ENCODE data around the gene RBMS1.

RBMS1 gene

DNA sequence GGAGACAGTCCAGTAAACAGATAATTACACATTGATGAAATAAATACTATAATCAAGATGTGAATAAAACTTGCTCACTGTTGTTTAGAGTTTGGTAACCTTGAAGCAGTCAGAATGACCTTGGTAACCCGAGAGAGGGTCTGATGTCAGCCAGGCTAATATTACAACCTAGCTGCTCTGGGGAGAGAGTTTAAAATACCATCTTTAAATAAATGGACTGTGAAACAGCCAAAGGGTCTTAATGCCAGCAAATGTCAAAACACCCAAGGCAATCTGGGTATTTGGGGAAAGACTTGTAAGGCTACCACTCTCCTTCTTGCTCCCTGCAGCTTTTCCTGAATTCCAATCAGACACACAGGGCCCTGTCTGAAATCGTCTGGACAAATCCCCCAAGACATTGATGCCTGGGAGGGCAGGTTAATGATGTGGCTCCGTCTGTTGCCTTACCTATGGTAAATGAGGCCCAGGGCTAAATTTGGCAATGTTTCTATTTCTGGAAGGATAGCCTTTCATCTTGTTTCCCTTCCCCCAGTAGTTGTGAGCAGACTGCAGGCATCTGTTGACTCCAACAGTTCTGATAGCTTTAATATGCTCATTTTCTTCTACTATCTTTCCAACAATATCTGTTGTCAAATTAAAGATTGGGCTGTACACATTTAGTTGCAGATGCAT is 250.6 kb downstream of the RBMS1 start:
- no peak for DNase-seq

DNA sequence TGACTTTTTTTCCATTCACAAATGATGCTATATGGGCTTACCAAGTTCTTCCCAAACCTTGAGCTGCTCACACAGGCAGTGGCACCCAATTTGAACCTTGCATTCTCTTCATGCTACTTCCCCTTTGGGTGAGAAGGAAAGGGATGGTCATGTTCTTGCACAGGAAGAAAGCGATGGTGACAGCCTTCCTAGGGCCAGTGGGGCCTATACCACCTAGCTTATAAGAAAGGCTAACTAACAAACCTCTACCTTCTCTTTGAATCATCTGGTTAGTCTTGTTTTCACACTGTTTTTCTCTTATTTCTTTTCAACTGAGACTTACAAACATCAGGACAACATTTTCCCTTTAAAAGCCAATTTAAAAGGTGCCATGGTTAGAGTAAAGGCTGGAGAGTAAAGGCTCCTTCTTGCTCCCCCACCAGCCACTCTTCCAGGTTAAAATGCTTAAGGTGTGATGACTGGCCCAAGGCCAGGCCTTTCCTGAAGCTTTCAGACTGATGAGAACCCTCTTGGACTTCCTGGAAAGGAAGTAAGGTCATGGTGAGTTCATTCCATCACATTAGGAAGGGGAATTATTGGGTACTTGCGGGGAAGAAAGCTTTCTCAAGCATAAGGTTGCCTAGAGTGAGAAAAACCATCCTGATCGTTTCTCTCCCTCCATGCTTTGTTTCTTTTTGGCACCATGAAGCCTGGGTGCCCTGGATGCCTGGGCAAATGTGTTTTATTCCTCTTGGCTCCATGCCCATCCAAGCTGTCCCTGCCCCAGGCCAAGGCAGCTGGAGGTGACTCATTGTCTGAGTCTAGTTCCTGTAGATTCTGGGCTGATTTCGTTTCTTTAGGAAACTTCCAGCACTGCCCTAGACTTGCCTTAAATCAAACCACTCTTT is 252.1 kb downstream of the RBMS1 start:
- no peak for DNase-seq

DNA sequence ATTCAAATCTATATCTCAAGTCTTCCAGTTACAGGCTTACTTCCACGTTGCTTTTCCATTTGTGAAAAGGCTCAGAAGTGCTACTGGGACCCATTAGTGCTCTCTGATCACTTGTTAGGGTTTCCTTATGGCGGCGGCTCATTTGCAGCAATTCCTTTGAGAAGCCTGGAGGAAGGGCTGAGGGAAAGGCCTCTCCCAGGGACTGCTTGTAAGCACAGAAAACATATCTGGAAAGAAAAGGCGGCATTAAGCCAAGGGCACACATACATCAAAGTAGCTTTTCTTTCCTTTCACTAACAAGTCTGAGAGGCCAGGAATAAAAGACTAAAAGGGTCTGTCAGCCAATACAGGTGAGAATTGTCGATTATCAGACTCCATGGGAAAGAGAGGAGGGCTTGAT is 254.2 kb downstream of the RBMS1 start:
- DNase-seq: no peak

DNA sequence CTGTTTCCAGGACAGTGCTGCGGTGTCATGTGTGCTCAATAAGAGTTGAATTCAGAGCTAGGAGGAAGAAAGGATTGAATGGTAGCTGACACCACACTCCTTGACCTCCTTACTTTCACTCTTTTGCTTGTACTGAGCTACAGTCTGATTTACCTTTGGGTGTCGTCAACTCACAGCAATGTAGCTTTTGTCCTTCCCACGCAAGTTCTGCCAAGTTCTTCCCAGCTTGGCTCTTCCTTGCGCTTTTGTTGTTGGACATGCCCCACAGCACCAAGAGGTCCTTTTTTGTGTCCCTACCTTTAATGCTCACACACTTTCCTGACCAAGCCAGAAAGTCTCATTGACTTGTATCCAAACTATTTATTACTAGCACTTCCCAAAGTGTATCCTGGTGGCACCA is 255.2 kb downstream of the RBMS1 start:
- DNase-seq: no peak

DNA sequence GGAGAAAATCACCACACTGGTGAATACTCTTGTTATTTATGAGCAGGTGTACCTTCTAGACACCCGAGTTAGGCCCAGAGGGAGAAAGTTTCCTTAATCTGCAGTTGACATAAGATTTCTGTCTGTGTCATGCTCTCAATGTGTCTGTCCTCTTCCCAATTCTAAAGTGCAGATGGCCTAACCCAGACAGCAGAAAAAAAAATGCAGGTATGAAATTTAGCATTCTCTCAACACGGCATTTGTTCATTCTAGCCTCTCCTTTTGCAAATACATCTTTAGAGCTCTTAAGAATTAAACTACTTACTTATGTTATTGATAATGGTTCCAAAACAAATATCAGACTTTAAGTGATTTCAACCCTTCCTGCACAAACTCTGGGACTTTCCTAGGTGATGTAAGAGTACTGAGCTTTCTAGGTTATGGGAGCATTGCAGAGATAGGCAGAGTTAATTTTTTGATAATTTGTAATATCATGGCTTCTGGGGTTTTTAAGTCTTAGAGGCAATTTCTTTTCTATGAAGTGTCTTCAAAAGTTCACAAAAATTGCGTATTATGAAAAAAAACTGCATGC is 260.6 kb downstream of the RBMS1 start:
- no peak for DNase-seq

DNA sequence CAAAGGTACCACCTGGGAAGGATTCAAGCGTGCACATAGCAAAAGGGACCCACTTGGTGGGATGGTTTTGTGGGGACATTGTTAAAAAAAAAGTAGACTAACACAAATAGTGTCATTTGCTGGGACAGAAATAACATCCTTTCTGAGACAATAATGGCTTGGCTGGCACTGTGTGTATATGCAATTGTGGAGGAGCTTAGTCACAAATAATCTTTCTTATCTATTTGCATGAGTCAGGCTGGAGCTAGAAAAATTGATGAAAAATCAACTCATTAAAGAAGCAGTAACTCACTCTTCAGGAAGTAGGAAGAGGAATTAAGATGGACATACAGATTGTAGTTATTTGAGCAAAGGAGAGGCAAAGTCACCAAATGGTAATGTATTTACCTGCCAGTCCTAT is 264.0 kb downstream of the RBMS1 start:
- DNase-seq: no peak

DNA sequence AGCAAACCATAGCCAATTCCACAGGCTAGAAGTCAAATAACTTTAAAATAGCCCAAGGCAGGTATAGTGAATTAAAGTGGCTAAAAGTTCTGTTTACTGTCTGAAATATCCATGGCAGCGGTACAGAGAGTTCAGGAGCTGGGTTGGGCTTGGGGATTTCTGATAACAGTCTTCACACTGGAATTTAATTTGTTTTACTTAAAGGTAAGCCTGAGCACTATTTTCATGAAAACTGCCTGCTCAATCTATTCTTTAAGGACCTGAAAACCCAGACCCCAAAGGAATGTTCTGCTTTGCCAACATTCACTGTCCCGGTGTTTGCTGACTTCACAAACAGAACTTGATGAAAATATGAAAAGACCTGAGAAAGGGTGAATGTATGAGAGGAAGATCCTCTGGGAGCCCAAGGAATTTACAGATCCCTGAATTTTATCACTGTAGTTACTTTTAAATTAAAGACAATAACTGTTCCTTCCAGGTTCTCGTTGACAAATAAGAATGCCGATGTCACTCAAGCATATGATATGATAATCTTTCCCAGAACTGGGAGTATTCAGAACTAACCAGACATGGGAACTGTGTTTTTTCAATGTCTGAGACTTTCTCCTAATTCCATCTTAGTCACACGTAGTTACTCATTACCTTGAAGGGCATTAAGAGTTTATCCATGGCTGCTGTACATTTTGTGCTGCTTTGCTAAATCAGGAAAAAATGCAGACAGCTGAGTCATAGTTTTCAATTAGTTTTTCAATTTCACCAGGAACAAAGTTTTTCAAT is 265.3 kb downstream of the RBMS1 start:
- no peak for DNase-seq

DNA sequence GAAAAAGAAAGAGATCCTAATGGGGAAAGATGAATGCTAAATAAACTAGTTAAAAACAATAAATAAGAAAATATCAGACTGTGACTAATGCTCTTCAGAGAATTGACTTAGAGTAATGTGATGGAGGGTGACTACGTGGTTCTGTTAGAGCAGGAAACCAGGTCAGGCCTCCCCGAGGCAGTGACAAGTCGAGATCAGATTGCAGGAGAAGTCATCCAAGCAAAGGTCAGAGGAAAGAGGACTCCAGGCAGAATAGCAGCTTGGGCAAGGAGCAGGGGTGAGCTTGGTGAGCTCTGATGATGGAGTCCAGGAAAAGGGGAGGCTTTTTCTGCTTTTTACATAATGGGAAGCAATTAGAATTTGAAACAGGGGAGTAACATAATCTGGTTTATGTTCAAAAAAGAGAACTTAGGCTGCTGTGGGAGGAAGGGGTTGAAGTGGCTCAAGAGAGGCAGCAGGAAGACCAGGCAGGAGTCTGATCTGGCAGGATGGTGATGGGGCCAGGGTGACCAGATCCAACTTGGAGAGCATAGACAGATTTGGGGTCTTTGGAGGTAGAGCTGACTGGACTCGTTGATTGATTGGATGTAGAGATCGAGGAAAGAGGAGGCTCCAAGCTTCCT is 266.2 kb downstream of the RBMS1 start:
- DNase-seq: no peak

DNA sequence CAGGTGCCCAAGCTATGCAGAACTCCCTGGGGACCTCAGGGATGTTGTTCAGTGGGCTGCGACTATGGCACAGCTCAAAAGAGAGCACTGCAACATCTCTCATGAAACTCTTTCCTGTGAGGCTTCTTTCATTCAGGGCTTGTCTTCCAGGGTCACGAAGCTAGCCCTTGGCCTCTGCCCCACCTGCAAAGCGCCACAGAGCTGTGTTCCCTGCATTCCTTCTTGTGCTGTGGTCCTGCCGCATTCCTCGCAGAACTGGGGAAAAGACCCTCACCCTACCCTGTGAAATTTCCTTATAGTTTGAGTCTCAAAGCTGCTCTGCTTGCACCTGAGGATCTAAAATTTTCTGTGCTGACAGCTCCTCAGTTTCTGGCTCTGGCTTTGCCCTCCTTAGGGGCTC is 267.2 kb downstream of the RBMS1 start:
- no peak for DNase-seq

DNA sequence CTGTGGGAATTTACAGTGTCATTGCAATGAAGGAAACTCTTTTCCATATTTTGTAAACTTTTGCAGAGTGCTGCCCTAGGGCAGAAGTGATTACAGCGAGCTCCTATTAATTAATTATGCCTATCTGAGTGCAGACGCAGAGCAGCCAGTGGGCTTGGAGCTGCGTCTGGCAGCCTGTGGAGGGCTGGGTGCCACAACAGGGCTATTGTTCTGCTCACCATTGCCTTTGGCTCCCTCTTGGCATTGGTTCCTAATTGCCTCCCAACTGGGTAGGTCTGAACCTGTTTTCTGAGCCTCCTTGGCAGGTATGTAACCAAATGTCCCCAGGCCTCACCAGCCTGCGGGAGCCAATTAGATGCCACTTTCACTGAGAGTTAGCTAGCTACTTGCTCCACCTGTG is 267.9 kb downstream of the RBMS1 start:
- DNase-seq: no peak

DNA sequence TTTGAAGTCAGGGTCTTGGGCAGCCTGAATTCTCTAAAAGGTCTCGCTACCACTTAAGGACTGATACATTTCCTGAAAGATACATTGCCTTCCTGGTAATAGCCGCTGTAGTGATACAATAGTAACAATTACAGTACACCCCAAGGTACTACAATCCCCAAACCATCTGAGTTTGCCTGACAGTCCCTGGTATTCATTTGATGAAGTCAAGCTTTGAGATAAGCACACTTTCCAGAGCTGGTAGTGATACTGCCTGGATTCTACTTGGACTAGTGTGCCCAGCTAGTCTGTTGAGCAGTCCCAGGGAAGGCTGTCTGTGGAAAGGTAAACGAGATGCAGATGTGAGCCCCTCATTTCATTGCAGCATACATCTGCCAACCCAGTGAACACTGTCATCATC is 269.1 kb downstream of the RBMS1 start:
- DNase-seq: no peak

DNA sequence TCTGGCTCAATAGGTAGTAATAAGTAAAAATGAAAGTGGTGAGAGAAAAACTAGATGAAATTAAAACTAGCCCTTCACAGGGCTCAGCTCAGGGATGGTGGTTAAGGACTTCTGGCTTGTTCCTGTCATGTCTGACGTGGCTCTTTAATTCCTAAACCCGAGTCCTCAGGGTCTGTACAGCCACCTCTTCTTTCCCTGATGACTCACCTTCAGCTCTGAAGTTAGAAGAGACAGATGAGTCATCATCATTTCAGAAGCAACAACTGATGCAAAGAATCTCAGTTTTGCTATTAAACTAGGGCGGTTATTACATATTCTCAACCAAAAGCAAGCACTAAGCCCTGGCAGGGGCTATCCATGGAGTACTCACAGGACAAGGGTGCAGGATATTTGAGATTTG is 269.5 kb downstream of the RBMS1 start:
- DNase-seq: no peak

DNA sequence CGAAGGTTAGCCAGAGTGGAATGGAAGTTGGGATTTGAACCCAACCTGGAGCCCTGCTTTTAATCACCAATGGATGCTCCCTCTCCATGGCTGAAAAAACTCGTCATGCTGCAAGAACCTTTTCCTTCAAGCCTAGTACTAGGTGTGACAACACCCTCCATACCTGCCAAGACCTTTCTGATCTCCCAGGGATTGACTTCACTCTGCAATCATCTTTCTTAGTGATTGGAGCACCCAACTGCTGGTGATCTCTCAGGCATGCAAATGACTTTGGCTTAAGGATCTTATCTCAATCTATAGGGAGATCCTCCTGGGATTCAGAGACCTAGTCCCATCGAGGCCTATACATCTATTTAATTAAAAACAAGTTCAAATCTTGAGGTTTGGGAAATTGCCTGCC is 270.0 kb downstream of the RBMS1 start:
- no peak for DNase-seq

DNA sequence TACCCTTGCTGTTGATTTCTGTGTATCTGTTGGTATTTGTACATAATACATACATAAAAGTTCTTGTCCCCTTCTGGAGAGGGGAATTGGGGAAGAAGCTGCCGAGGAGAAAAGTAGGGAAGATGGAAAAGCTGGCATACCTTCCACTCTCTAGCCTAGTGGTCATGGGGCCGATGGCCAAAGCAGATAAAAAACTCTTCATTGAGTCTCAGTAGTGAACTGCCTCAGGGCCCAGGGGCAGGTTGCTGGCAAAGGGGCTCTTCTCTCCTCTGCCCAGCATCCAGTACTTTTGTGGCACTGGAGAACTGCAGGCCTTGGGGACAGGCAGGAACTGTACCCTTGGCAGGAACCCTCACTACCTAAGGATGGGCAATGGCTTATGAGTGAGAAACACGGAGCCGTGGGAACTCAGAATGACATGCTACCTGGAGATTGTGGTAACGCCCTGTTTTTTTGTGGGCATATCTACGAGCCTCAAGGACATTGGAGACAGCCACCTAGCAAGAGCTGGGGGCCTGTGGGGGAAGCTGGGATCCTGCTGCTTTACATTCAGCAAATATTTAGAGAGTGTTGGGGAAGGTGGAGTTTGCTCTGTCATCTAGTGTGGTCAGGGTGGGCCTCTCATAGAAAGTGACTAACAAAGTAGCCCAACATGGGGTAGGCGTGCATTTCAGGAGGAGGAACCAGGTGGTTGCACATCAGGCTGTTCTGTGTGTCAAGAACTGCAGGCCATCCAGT is 270.9 kb downstream of the RBMS1 start:
- no peak for DNase-seq
